HepG2 (cell line): Measurements from ENCODE around the gene OSR1. TPM values are rescaled to one million over a fixed set of nuclear protein-coding genes. Genes with fewer than 3 reads are reported as not detected.

Source experiments
- ATAC-seq: fragments of 200-7000 bp; cut with Tn5 transposase; 3 replicates; pipeline ENCODE4 v1.9.1; 2020; ENCODE audit warnings: mild to moderate bottlenecking, moderate library complexity
- BruUV-seq: library from RNA; stranded (reverse); fragments of 400-500 nt; replicated peaks from 2 replicates; lab custom pipeline; 2021; lab: Mats Ljungman, UMichigan
- CTCF ChIA-PET: fragments of 300-600 bp; formaldehyde crosslinking; extraction: SDS; loops from one replicate; lab custom pipeline; 2021; ENCODE audit warnings: low total read pairs, inconsistent platforms, low intra/inter-chr PET ratio; lab: Yijun Ruan, JAX
- POLR2A ChIA-PET: fragments of 350-600 bp; sonication (Branson Sonifier 250); formaldehyde crosslinking; loops from one replicate; lab custom pipeline; 2020; ENCODE audit warnings: antibody characterized with exemption, inconsistent platforms; lab: Yijun Ruan, JAX
- DNase-seq: peaks from one replicate; pipeline ENCODE4 v3.0.0-alpha.2; 2015; ENCODE audit warnings: low spot score
- FAIRE-seq: peaks from 3 replicates; lab custom pipeline; 2011; peaks lifted over from hg19 to GRCh38; lab: Jason Lieb, UNC
- H2AFZ ChIP-seq: one replicate; pipeline ENCODE4 v1.6.1; 2011; ENCODE audit warnings: low read length, inconsistent platforms
- H3K27ac ChIP-seq: fragments of 300-600 bp; 3 replicates; pipeline ENCODE4 v1.8.0; 2011; ENCODE audit warnings: mixed run types, mild to moderate bottlenecking, mixed read lengths, low read length, inconsistent platforms; ENCODE audit not compliant: insufficient read depth; ENCODE audit errors: extremely low read length
- H3K27me3 ChIP-seq, 2 experiments: fragments of 200-600 bp in 1 of 2; 2 replicates in 1 of 2; 3 replicates in 1 of 2; pipeline versions ENCODE4 v1.6.0 to v1.8.0; 2011; ENCODE audit warnings: low read length in 2 of 2, mild to moderate bottlenecking in 2 of 2, moderate library complexity in 2 of 2, inconsistent platforms in 1 of 2; ENCODE audit not compliant: insufficient read depth in 2 of 2, control insufficient read depth in 1 of 2
- H3K36me3 ChIP-seq, 2 experiments: fragments of 200-600 bp in 1 of 2; replicated peaks in 1 of 2; 2 replicates in 1 of 2; 3 replicates in 1 of 2; pipeline versions ENCODE4 v1.5.1 to v1.8.0; 2011; ENCODE audit warnings: low read length in 2 of 2, inconsistent platforms in 1 of 2; ENCODE audit not compliant: insufficient read depth in 2 of 2, control insufficient read depth in 1 of 2
- H3K4me1 ChIP-seq: 2 replicates; pipeline ENCODE4 v1.5.1; 2012; ENCODE audit warnings: low read length, inconsistent platforms; ENCODE audit not compliant: insufficient read depth
- H3K4me2 ChIP-seq: 2 replicates; pipeline ENCODE4 v1.6.0; 2011; ENCODE audit warnings: low read depth, low read length, inconsistent platforms
- H3K4me3 ChIP-seq, 3 experiments: fragments of 200-600 bp in 1 of 3; sonication (generic), shearing (Covaris generic) in 1 of 3; replicated peaks in 1 of 3; 2 replicates each; pipeline ENCODE4 v1.5.1; 2011 to 2016; ENCODE audit warnings: low read length in 3 of 3, inconsistent platforms in 2 of 3, low read depth in 2 of 3, mild to moderate bottlenecking in 2 of 3, control low read depth in 1 of 3, mixed read lengths in 1 of 3; ENCODE audit not compliant: insufficient read depth in 1 of 3
- H3K79me2 ChIP-seq: one replicate; pipeline ENCODE4 v1.6.1; 2011; ENCODE audit warnings: low read length, inconsistent platforms; ENCODE audit not compliant: insufficient read depth
- H3K9ac ChIP-seq: 2 replicates; pipeline ENCODE4 v1.6.0; 2011; ENCODE audit warnings: mild to moderate bottlenecking, low read depth, low read length, inconsistent platforms; ENCODE audit not compliant: insufficient read depth
- H3K9me3 ChIP-seq: 2 replicates; pipeline ENCODE4 v1.5.1; 2012; ENCODE audit warnings: mild to moderate bottlenecking, low read length
- H4K20me1 ChIP-seq: 2 replicates; pipeline ENCODE4 v1.6.0; 2011; ENCODE audit warnings: inconsistent platforms, mild to moderate bottlenecking, low read length, moderate library complexity; ENCODE audit not compliant: insufficient read depth
- GTF3A ChIP-seq: sonication (generic); formaldehyde crosslinking; conservative IDR thresholded peaks from 2 replicates; pipeline ENCODE4 v1.4.0; 2020; ENCODE audit warnings: mild to moderate bottlenecking, missing genetic modification reagents
- MAFF ChIP-seq: IDR thresholded peaks from 2 replicates; pipeline ENCODE4 v1.6.1; 2011; ENCODE audit warnings: low read depth, low read length, improper control_type of control experiment
- MAFK ChIP-seq, 2 experiments: IDR thresholded peaks in 1 of 2; conservative IDR thresholded peaks in 1 of 2; 2 replicates each; pipeline ENCODE4 v1.6.1; 2011; ENCODE audit warnings: improper control_type of control experiment in 2 of 2, low read length in 2 of 2
- MXD1 ChIP-seq: sonication (generic); formaldehyde crosslinking; IDR thresholded peaks from 2 replicates; pipeline ENCODE4 v1.4.0; 2020; ENCODE audit warnings: mild to moderate bottlenecking, missing genetic modification reagents
- NR2F2 ChIP-seq: IDR thresholded peaks from 2 replicates; pipeline ENCODE4 v1.6.1; 2012; ENCODE audit warnings: low read depth, inconsistent platforms, borderline replicate concordance
- ZNF770 ChIP-seq: sonication (generic); formaldehyde crosslinking; IDR thresholded peaks from 2 replicates; pipeline ENCODE4 v1.5.0; 2020; ENCODE audit warnings: mild to moderate bottlenecking, missing genetic modification reagents
- WGBS: methylation state at CpG from one replicate; pipeline ENCODE4 v1.1.6; 2017; ENCODE audit warnings: low lambda C conversion rate; 5-methylcytosine and 5-hydroxymethylcytosine counted together
- in situ Hi-C: cut with HindIII; loops from 2 replicates; pipeline ENCODE4 v1.10.0; 2017; ENCODE audit warnings: low pct_unique_long_range_greater_than_20kb; ENCODE audit not compliant: extremely low pct_ligation_motif_present
- intact Hi-C: fragments of 100-400 bp; cut with micrococcal nuclease; formaldehyde crosslinking; loops from one replicate; pipeline ENCODE4 v1.10.0; 2022; ENCODE audit not compliant: unreplicated experiment
- polyA plus RNA-seq, 8 experiments: library from polyadenylated mRNA; depleted of rRNA in 3 of 8; stranded (reverse) in 7 of 8; unstranded in 1 of 8; fragments of >200 nt; fragmentation: Illumina TruSeq in 4 of 8; extraction: Trizol in 4 of 8; gene quantifications; 2 replicates each; pipeline versions ENCODE4 v1.2.1 to v1.2.3, GENCODE V29; 2011 to 2016; ENCODE audit warnings: low read depth in 4 of 8, missing spikeins in 1 of 8, mixed read lengths in 1 of 8; ENCODE audit not compliant: insufficient read depth in 1 of 8
- total RNA-seq, 5 experiments: library from RNA; depleted of rRNA; stranded (reverse); fragments of >200 nt; fragmentation: Illumina TruSeq; extraction: Trizol; gene quantifications; 2 replicates each; pipeline ENCODE4 v1.2.3, GENCODE V29; 2016; ENCODE audit warnings: low read depth in 1 of 5

The OSR1 gene
- total and polyA plus RNA-seq, 2 of the 13 experiments (the other 11 are each of a cell fraction or from before 2014, with no cell fraction given): 0.63 to 1.1 TPM

GRCh38 chr2:19373352-19373751 is 14.9 kb upstream of the OSR1 start (continued):
- TF ChIP-seq ZNF770 (CRISPR knock-in tag) (no peak), GTF3A (CRISPR knock-in tag) (no peak), NR2F2 (no peak)

GRCh38 chr2:19371996-19372582 is 13.7 kb upstream of the OSR1 start:
- TF ChIP-seq MXD1: no peak
- TF ChIP-seq MAFF: peak; percentile 91
- TF ChIP-seq MAFK (conservative IDR thresholded peaks at IDR 0.05 in 1 of 2, IDR thresholded peaks at IDR 0.05 in 1 of 2; ENCODE audit: low read length in 2 of 2): peak; percentile 91 to 94
- Histone ChIP-seq H3K4me1 (peaks cover 4% of the 10 kb centered on the region; the same call in 1 of the 2 replicates), H3K9ac (no peak overlapping the region), H3K9me3 (no peaks in the 10 kb centered on the region), H3K36me3 (no peaks in the 10 kb centered on the region), H3K4me2 (no peak overlapping the region), H3K4me3 (no peak overlapping the region), H4K20me1 (no peaks in the 10 kb centered on the region), H3K27me3 (peaks cover 0 to 23% of the 10 kb centered on the region in 2 experiments; a peak in 4 of 5 replicates), H3K27ac (no peak overlapping the region), H3K79me2 (no peaks in the 10 kb centered on the region), H2AFZ (no peak overlapping the region)
- in situ Hi-C loops (no loop called here), intact Hi-C loops (no loop called here)
- no peak for ATAC-seq
- no peak for DNase-seq
- no peak for FAIRE-seq
- no TSS peak for BruUV-seq
- WGBS: 25% methylated on average over 4 of the region's 4 CpGs
- ChIA-PET CTCF (no interaction called here), POLR2A (no interaction called here)
